HCT116 (cell line): ENCODE measurements around the gene KIRREL2. TPM values are rescaled to one million over a fixed set of nuclear protein-coding genes. Genes with fewer than 3 reads are reported as not detected.
"Not testable (repeated sequence)": the region's sequence is repeated elsewhere in the genome, so short reads cannot be mapped to it uniquely, and the experiment has no call there.

Experiments used
- ATAC-seq: fragments of 200-7000 bp; cut with Tn5 transposase; 2 replicates; pipeline ENCODE4 v1.9.1; 2020; ENCODE audit warnings: mild to moderate bottlenecking, moderate library complexity
- BruUV-seq: library from RNA; stranded (reverse); fragments of 400-500 nt; replicated peaks from 2 replicates; lab custom pipeline; 2021; lab: Mats Ljungman, UMichigan
- CTCF ChIA-PET: fragments of 300-600 bp; sonication (Branson Sonifier 250); formaldehyde crosslinking; loops from one replicate; lab custom pipeline; 2021; ENCODE audit warnings: antibody characterized with exemption; lab: Charles Lee
- POLR2A ChIA-PET: fragments of 300-600, 350-600 bp; sonication (Branson Sonifier 250); formaldehyde crosslinking; loops from one replicate; lab custom pipeline; 2021; ENCODE audit warnings: antibody characterized with exemption; lab: Charles Lee
- RAD21 ChIA-PET, 2 experiments: fragments of 300-600 bp; sonication (Branson Sonifier 250); formaldehyde crosslinking; loops; one replicate each; lab custom pipeline; 2023; ENCODE audit warnings: low total read pairs in 2 of 2; ENCODE audit not compliant: uncharacterized antibody in 2 of 2, unreplicated experiment in 2 of 2, low non-redundant PET in 1 of 2; lab: Charles Lee
- DNase-seq: peaks from one replicate; pipeline ENCODE4 v3.0.0-alpha.2; 2010; ENCODE audit warnings: low read depth, low spot score
- H2AFZ ChIP-seq: fragments of 200-600 bp; shearing (Covaris generic), sonication (generic); 2 replicates; pipeline ENCODE4 v1.6.1; 2017; ENCODE audit warnings: low read depth, mixed run types, mixed read lengths, antibody characterized with exemption, low read length; ENCODE audit not compliant: poor library complexity, severe bottlenecking
- H3K27ac ChIP-seq: 2 replicates; pipeline ENCODE4 v1.5.1; 2012; ENCODE audit warnings: low read depth, low read length
- H3K27me3 ChIP-seq: fragments of 200-600 bp; sonication (generic); 2 replicates; pipeline ENCODE4 v1.6.1; 2016; ENCODE audit warnings: mixed run types, low read length, mixed read lengths; ENCODE audit not compliant: insufficient read depth
- H3K36me3 ChIP-seq, 2 experiments: fragments of 200-500 bp in 1 of 2; fragments of 200-600 bp in 1 of 2; sonication (Bioruptor generic) in 1 of 2; sonication (generic) in 1 of 2; 2 replicates each; pipeline versions ENCODE4 v1.5.1 to v1.6.1; 2014 to 2016; ENCODE audit warnings: low read length in 2 of 2, inconsistent platforms in 1 of 2, mixed read lengths in 1 of 2, mixed run types in 1 of 2; ENCODE audit not compliant: insufficient read depth in 2 of 2, control insufficient read depth in 1 of 2
- H3K4me1 ChIP-seq, 2 experiments: fragments of 200-600 bp in 1 of 2; sonication (generic) in 1 of 2; 2 replicates each; pipeline versions ENCODE4 v1.5.1 to v1.6.1; 2012 to 2017; ENCODE audit warnings: low read length in 2 of 2, inconsistent platforms in 1 of 2, mild to moderate bottlenecking in 1 of 2, mixed read lengths in 1 of 2, mixed run types in 1 of 2, moderate library complexity in 1 of 2; ENCODE audit not compliant: insufficient read depth in 2 of 2, control insufficient read depth in 1 of 2
- H3K4me2 ChIP-seq: fragments of 200-600 bp; sonication (generic); 2 replicates; pipeline ENCODE4 v1.6.1; 2017; ENCODE audit warnings: mixed run types, low read length, mixed read lengths
- H3K4me3 ChIP-seq, 2 experiments: fragments of 200-600 bp in 1 of 2; sonication (generic) in 1 of 2; replicated peaks in 1 of 2; 2 replicates each; pipeline ENCODE4 v1.5.1; 2011 to 2016; ENCODE audit warnings: low read length in 2 of 2, control low read depth in 1 of 2, low read depth in 1 of 2, mild to moderate bottlenecking in 1 of 2, mixed read lengths in 1 of 2, mixed run types in 1 of 2
- H3K79me2 ChIP-seq: fragments of 200-600 bp; sonication (generic); 2 replicates; pipeline ENCODE4 v1.6.1; 2017; ENCODE audit warnings: mild to moderate bottlenecking, mixed run types, low read length, moderate library complexity, mixed read lengths; ENCODE audit not compliant: insufficient read depth
- H3K9ac ChIP-seq: fragments of 200-600 bp; sonication (generic); 2 replicates; pipeline ENCODE4 v1.6.1; 2016; ENCODE audit warnings: low read length, mixed read lengths
- H3K9me2 ChIP-seq: fragments of 200-600 bp; sonication (generic), shearing (Covaris generic); 2 replicates; pipeline ENCODE4 v1.6.1; 2017; ENCODE audit warnings: mixed run types, mild to moderate bottlenecking, moderate library complexity; ENCODE audit not compliant: insufficient read depth
- H3K9me3 ChIP-seq, 2 experiments: fragments of 200-500 bp in 1 of 2; fragments of 200-600 bp in 1 of 2; sonication (Bioruptor generic) in 1 of 2; sonication (generic) in 1 of 2; 2 replicates each; pipeline ENCODE4 v1.6.1; 2014 to 2017; ENCODE audit warnings: low read length in 2 of 2, mixed read lengths in 2 of 2, inconsistent platforms in 1 of 2, low read depth in 1 of 2, mild to moderate bottlenecking in 1 of 2, mixed run types in 1 of 2, moderate library complexity in 1 of 2; ENCODE audit not compliant: control insufficient read depth in 1 of 2, insufficient read depth in 1 of 2
- H4K20me1 ChIP-seq: fragments of 200-600 bp; sonication (generic), shearing (Covaris generic); 2 replicates; pipeline ENCODE4 v1.6.1; 2017; ENCODE audit warnings: mixed run types, mild to moderate bottlenecking, moderate library complexity; ENCODE audit not compliant: insufficient read depth
- FOSL1 ChIP-seq: IDR thresholded peaks from 2 replicates; pipeline ENCODE4 v1.6.1; 2012; ENCODE audit warnings: low read depth
- RAD21 ChIP-seq: IDR thresholded peaks from 2 replicates; pipeline ENCODE4 v1.6.1; 2012; ENCODE audit warnings: low read depth, mild to moderate bottlenecking
- YY1 ChIP-seq: IDR thresholded peaks from 2 replicates; pipeline ENCODE4 v1.6.1; 2011; ENCODE audit warnings: low read length, low read depth, moderate library complexity, mild to moderate bottlenecking; ENCODE audit not compliant: insufficient replicate concordance; ENCODE audit errors: extremely low read depth
- intact Hi-C: fragments of 100-400 bp; cut with micrococcal nuclease; formaldehyde crosslinking; loops from 2 replicates; pipeline ENCODE4 v1.10.0; 2022
- total RNA-seq: library from RNA; stranded (reverse); gene quantifications from one replicate; pipeline ENCODE4 v1.2.1, GENCODE V29; 2021; ENCODE audit not compliant: unreplicated experiment

The KIRREL2 gene
- total RNA-seq, 1 experiment from 2014 or later: 1.3 TPM

DNA sequence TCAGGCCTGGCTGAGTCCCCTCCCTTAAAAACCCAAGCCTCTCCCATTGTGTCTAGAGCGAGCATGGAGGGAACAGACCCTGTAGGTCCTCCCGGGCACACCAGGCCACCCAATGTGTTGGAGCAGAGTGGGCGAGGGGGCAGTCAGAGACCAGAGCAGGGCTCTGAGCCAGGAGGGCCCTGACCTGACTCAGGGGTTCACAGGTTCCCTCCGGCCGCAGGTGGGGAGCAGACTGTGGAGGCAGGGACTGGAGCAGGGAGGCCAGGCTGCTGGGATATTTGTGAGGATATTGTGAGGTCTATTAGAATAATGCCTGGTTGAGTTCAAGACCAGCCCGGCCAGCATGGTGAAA, 52.9 kb downstream of the KIRREL2 start:
- no peaks in the 10 kb centered on the region for H4K20me1 ChIP-seq
- TF ChIP-seq FOSL1 (no peak), YY1 (no peak), RAD21 (no peak)
- TF ChIP-seq, all 23 proteins: peak for 0
- no peak for DNase-seq
- POLR2A ChIA-PET: no interaction called here
- RAD21 ChIA-PET: no interaction called here
- Histone ChIP-seq H3K27ac (no peak overlapping the region), H2AFZ (no peak overlapping the region), H3K36me3 (no peaks in the 10 kb centered on the region), H3K9ac (no peak overlapping the region), H3K4me3 (no peak overlapping the region), H3K4me1 (peaks cover 11 to 37% of the 10 kb centered on the region in 2 experiments), H3K9me3 (no peaks in the 10 kb centered on the region), H3K79me2 (no peaks in the 10 kb centered on the region), H3K4me2 (no peak overlapping the region), H3K27me3 (no peaks in the 10 kb centered on the region), H3K9me2 (no peaks in the 10 kb centered on the region)
- CTCF ChIA-PET: no interaction called here
- BruUV-seq: no TSS peak
- ATAC-seq: no peak
- intact Hi-C loops: no loop called here

DNA sequence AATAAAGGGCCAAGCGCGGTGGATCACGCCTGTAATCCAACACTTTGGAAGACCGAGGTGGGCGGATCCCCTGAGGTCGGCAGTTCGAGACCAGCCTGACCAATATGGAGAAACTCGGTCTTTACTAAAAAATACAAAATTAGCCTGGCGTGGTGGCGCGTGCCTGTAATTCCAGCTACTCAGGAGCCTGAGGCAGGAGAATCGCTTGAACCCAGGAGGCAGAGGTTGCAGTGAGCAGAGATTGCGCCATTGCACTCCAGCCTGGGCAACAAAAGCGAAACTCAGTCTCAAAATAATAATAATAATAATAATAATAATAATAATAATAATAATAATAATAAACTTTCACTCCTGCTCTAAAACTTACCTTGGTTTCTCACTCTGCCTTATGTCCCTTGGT, 53.6 kb downstream of the KIRREL2 start:
- H3K4me1 ChIP-seq: peaks cover 11 to 32% of the 10 kb centered on the region in 2 experiments
- H2AFZ ChIP-seq, ATAC-seq, CTCF ChIA-PET, H3K79me2 ChIP-seq, DNase-seq, BruUV-seq, H3K9me3 ChIP-seq, H3K4me3 ChIP-seq, intact Hi-C loops, POLR2A ChIA-PET, H3K27ac ChIP-seq, H3K9me2 ChIP-seq, H4K20me1 ChIP-seq, H3K27me3 ChIP-seq, RAD21 ChIA-PET, H3K36me3 ChIP-seq, H3K4me2 ChIP-seq, H3K9ac ChIP-seq: not testable (repeated sequence)
